Osteocyte (in vitro differentiated cells): ENCODE results near the gene MRO. TPM values are rescaled to one million over a fixed set of nuclear protein-coding genes. Genes with fewer than 3 reads are reported as not detected.

ENCODE experiments used
- DNase-seq: peaks from one replicate; pipeline ENCODE4 v3.0.0; 2021; ENCODE audit warnings: mixed read lengths; ENCODE audit not compliant: unreplicated experiment; ENCODE audit errors: extremely low spot score
- H3K27ac Mint-ChIP-seq: one replicate; pipeline ENCODE4 v1.8.0; 2021; ENCODE audit warnings: mild to moderate bottlenecking, mixed read lengths; ENCODE audit not compliant: unreplicated experiment
- H3K27me3 Mint-ChIP-seq: one replicate; pipeline ENCODE4 v1.8.0; 2021; ENCODE audit warnings: mixed read lengths; ENCODE audit not compliant: unreplicated experiment
- H3K36me3 Mint-ChIP-seq: one replicate; pipeline ENCODE4 v1.8.0; 2021; ENCODE audit warnings: mixed read lengths; ENCODE audit not compliant: unreplicated experiment
- H3K4me1 Mint-ChIP-seq: one replicate; pipeline ENCODE4 v1.8.0; 2021; ENCODE audit warnings: mixed read lengths; ENCODE audit not compliant: unreplicated experiment
- H3K4me3 Mint-ChIP-seq: one replicate; pipeline ENCODE4 v1.8.0; 2021; ENCODE audit warnings: mild to moderate bottlenecking, moderate library complexity, mixed read lengths; ENCODE audit not compliant: unreplicated experiment
- H3K9me3 Mint-ChIP-seq: one replicate; pipeline ENCODE4 v1.8.0; 2021; ENCODE audit warnings: mixed read lengths; ENCODE audit not compliant: unreplicated experiment
- CTCF ChIP-seq: fragments of 200-600 bp; sonication (generic); IDR thresholded peaks from 2 replicates; pipeline ENCODE4 v1.5.0; 2021; ENCODE audit warnings: antibody characterized with exemption, mild to moderate bottlenecking, moderate library complexity
- total RNA-seq: library from RNA; stranded (reverse); gene quantifications from 2 replicates; pipeline ENCODE4 v1.2.1, GENCODE V29; 2021

The MRO gene
- total RNA-seq, 1 donor from 2014 or later: not detected

GRCh38 chr18:50816419-50817166 lies 3.2 kb downstream of the MRO start:
- H3K27me3 Mint-ChIP-seq: peaks cover 14% of the 10 kb centered on the region
- peak overlapping the region; percentile 29 for H3K27ac Mint-ChIP-seq
- no peaks in the 10 kb centered on the region for H3K9me3 Mint-ChIP-seq
- peaks cover 30% of the 10 kb centered on the region for H3K4me1 Mint-ChIP-seq
- H3K4me3 Mint-ChIP-seq: no peak overlapping the region
- H3K36me3 Mint-ChIP-seq: no peaks in the 10 kb centered on the region
- TF ChIP-seq CTCF: no peak
- no peak for DNase-seq

- no peak for DNase-seq
- Mint-ChIP-seq H3K27ac (no peak overlapping the region), H3K27me3 (peaks cover 20% of the 10 kb centered on the region), H3K9me3 (peaks cover 4% of the 10 kb centered on the region), H3K4me3 (no peak overlapping the region), H3K4me1 (peaks cover 30% of the 10 kb centered on the region), H3K36me3 (no peaks in the 10 kb centered on the region)
- no peak for TF ChIP-seq CTCF
These were observed 5.4 kb downstream of the MRO start for GRCh38 chr18:50814395-50814794.

- no peak for TF ChIP-seq CTCF
- H3K4me3 Mint-ChIP-seq: no peak overlapping the region
- H3K4me1 Mint-ChIP-seq: peaks cover 26% of the 10 kb centered on the region
- H3K27me3 Mint-ChIP-seq: peaks cover 20% of the 10 kb centered on the region
- no peaks in the 10 kb centered on the region for H3K36me3 Mint-ChIP-seq
- no peak for DNase-seq
- H3K9me3 Mint-ChIP-seq: peaks cover 4% of the 10 kb centered on the region
- H3K27ac Mint-ChIP-seq: no peak overlapping the region
These were observed 6.5 kb downstream of the MRO start for GRCh38 chr18:50813353-50813752.

DNA sequence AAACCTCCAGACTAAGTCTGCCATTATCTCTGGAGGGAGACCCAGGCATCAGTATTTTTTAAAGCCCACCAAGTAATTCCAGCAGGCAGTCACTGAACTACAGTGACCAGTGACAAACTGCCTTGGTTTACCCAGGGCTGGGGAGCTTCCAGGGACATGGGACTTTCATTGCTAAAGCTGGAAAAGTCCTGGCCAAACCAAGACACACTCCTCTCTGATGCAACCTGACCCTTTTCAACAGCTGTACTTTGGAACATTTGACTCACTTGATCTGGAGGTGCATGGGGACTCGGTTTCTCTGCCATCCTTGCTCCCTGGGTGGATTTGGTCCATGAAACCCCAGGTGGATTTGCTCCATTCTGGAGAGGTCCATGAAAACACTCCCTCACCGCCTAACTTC lies 7.0 kb downstream of the MRO start:
- H3K27me3 Mint-ChIP-seq: peaks cover 20% of the 10 kb centered on the region
- H3K36me3 Mint-ChIP-seq: no peaks in the 10 kb centered on the region
- DNase-seq: no peak
- H3K27ac Mint-ChIP-seq: no peak overlapping the region
- TF ChIP-seq CTCF: no peak
- H3K4me3 Mint-ChIP-seq: no peak overlapping the region
- H3K4me1 Mint-ChIP-seq: peaks cover 21% of the 10 kb centered on the region
- H3K9me3 Mint-ChIP-seq: peaks cover 4% of the 10 kb centered on the region

DNA sequence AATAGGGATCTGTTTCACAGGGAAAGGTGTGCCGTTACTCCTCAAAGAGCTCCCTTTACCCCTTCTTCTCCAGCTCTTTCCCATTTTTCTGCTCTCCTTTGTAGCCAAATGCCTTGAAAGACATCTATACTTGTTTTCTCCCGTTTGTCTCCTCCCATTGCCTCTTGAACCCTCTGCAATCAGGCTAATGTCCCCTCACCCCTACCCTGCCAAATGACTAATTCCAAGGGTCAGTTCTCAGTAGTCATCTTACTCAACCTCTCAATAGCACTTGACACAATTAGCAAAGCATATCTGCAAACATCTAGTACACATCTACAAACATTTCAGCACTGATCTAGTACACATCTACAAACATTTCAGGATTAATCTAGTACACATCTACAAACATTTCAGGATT lies 12.6 kb downstream of the MRO start:
- no peak overlapping the region for H3K4me3 Mint-ChIP-seq
- H3K27me3 Mint-ChIP-seq: peaks cover 23% of the 10 kb centered on the region
- DNase-seq: no peak
- H3K36me3 Mint-ChIP-seq: no peaks in the 10 kb centered on the region
- H3K9me3 Mint-ChIP-seq: peaks cover 4% of the 10 kb centered on the region
- no peaks in the 10 kb centered on the region for H3K4me1 Mint-ChIP-seq
- no peak for TF ChIP-seq CTCF
- no peak overlapping the region for H3K27ac Mint-ChIP-seq
